Activated CD4-positive, alpha-beta T cell treated with anti-CD3 and anti-CD28 coated beads, Interleukin-2, Interleukin-4, amounts not matched to agents 100 ng/mL and 50 ng/mL, durations not matched to agents 16 hours and 8 hours (primary cell): ENCODE measurements around the gene LMBR1.
"Not testable (repeated sequence)": the region's sequence is repeated elsewhere in the genome, so short reads cannot be mapped to it uniquely, and the experiment has no call there.

Experiments
- DNase-seq: peaks from one replicate; pipeline ENCODE4 v3.0.0-alpha.2; 2020; ENCODE audit warnings: low spot score

The LMBR1 gene, protein sequence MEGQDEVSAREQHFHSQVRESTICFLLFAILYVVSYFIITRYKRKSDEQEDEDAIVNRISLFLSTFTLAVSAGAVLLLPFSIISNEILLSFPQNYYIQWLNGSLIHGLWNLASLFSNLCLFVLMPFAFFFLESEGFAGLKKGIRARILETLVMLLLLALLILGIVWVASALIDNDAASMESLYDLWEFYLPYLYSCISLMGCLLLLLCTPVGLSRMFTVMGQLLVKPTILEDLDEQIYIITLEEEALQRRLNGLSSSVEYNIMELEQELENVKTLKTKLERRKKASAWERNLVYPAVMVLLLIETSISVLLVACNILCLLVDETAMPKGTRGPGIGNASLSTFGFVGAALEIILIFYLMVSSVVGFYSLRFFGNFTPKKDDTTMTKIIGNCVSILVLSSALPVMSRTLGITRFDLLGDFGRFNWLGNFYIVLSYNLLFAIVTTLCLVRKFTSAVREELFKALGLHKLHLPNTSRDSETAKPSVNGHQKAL

DNA sequence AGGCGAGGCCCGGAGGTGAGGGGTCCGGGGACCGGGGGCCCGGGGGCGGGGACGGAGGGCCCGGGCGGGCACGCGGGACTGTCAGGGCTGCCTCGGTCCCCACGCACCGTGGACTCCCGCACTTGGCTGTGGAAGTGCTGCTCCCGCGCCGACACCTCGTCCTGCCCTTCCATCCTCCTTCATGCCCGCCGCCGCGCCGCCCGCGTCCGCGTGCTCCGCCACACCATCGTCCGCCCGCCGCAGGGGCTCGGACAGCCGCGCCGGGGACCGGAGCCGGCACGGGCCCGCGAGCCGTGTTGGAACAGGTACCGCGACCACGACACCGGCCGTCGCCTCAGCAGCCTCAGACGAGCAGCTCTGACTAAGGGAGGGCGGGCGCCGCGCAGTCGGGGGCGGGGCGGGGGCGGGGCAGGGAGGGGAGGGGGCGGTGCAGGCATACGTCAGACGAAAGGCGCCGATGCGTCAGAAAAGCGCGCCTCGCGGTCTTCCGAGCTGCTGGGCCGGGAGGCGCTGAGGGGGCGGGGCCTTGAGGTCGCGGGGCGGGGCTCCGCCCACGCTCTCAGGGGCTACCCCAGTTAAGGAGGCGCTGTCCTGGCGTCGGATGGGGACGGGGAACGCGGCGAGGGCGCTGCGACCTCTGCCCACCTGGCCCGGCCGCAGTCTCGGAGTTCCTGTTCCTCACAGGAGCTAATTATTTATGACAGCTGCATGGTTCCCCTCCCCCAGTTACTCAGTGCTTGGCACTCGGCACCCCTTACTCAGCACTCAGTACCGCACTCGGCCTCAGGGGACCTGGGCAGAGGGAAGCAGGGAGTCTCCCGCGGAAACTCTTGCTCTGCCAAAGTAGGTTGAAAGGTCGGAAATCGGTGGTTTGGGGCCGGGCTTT lies at the start of gene LMBR1:
TSS of gene LMBR1 (minus strand) at position 363 of the 886 bp plus-strand sequence. CDS start at position 173, 190 bp downstream.
- peak; percentile 96 for DNase-seq

DNA sequence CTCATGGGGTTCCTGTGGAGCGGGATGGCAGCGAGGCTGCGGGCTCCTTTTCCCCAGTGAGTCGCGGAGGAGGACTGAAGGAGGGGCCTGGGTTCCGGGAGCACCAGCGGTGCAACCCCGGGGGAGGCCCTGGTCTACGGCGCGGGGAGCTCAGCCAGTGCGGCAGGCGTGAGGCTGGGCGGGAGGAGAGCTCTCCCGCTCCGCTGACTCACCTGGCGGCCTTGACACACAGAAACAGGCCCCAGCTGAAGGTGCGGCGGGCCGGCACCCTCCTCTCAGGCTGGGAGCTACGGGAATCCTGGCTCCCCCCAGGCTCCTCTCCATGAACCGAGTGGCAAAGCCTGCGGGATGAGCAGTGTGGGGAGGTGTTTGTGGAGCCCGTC lies 49.7 kb upstream of the LMBR1 start:
- DNase-seq: no peak

DNA sequence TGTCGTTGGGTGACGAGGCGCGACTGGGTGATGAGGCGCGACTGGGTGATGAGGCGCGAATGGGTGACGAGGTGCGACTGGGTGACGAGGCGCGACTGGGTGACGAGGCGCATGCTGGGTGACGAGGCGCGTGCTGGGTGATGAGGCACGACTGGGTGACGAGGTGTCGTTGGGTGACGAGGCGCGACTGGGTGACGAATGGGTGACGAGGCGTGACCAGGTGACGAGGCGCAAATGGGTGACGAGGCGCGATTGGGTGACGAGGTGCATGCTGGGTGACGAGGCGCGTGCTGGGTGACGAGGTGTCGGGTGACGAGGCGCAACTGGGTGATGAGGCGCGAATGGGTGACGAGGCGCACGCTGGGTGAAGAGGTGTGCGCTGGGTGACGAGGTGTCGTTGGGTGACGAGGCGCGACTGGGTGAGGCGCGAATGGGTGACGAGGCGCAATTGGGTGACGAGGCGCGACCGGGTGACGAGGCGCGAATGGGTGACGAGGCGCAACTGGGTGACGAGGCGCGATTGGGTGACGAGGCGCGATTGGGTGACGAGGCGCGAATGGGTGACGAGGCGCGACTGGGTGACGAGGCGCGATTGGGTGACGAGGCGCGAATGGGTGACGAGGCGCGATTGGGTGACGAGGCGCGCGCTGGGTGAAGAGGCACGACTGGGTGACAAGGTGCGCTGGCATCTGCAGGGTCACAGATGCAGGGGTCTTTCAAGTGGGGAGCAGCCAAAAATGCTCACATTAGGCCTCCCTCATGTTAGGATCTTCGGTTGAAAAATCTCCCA lies 48.6 kb upstream of the LMBR1 start:
- no peak for DNase-seq

DNA sequence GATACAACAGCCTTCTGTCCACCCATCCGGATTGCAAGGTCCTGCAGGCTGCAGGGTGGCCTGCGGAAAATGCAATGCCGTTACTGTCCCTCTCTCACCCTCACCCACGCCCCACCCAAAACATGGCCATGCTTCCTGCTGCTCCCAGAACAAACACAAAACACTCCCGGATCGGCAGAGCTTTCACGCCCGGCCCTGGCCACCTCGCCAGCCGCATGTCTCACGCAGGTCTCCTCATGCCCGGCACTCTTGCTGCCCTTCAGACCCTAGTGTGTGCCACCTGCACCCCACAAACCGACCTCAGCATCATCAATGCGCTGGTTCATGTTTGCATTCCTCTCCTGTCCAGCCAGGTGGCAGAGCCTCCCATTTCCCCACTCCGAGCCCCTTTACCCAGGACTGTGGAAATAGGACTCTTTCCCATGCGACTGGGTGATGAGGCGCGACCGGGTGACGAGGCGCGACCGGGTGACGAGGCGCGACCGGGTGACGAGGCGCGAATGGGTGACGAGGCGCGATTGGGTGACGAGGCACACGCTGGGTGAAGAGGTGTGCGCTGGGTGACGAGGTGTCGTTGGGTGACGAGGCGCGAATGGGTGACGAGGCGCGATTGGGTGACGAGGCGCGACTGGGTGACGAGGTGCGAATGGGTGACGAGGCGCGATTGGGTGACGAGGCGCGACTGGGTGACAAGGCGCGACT lies 47.6 kb upstream of the LMBR1 start:
- no peak for DNase-seq

DNA sequence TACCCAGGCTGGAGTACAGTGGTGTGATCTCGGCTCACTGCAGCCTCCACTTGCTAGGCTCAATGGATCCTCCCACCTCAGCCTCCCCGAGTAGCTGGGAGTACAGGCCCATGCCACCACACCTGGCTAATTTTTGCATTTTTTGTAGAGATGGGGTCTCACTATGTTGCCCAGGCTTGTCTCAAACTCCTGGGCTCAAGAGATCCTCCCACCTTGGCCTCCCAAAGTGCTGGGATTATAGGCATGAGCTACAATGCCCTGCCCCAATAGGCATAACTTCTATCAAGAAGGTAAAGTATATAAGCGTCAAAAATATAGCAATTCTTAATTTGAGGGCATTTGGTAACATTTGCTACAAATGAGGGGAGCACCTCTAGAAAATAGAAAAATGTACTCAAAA lies 43.8 kb upstream of the LMBR1 start:
- DNase-seq: not testable (repeated sequence)

DNA sequence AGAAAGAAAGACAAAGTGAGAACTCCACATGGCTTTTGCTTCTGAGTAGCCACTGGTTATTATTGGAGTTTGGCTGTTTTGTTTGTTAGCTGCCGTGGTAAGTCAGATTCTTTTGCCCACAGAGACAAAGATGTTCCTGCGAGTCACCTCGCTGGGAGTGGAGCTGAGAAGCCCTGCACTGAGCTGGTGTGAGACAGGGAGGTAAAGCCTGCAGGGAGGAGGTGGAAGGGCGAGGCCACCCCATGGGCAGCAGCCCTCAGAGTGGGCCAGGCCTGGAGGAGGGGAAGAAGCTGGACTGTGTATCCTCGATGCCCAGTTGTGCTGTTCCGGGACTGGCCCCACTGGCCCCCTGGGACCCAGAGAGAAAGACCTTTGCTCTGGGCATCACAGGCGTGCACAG lies 42.3 kb upstream of the LMBR1 start:
- no peak for DNase-seq

DNA sequence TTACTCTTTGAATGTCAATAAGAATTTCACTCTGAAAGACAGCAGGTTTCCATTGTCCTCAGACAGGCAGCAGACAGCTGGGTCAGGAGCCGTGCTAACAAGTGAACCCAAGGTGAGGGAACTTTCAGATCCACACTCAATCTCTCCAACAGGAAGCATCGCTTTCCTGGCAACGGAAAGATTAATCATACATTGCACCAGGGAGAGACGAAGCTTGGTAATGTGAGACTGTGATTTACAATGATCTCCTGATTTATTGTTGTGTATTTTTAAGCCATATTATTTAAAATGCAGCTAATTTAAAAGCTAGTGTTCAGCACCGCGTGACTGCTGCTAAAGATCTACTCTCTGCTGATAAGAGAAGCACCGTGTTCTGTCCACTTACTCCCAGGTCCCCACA lies 39.0 kb upstream of the LMBR1 start:
- DNase-seq: no peak

DNA sequence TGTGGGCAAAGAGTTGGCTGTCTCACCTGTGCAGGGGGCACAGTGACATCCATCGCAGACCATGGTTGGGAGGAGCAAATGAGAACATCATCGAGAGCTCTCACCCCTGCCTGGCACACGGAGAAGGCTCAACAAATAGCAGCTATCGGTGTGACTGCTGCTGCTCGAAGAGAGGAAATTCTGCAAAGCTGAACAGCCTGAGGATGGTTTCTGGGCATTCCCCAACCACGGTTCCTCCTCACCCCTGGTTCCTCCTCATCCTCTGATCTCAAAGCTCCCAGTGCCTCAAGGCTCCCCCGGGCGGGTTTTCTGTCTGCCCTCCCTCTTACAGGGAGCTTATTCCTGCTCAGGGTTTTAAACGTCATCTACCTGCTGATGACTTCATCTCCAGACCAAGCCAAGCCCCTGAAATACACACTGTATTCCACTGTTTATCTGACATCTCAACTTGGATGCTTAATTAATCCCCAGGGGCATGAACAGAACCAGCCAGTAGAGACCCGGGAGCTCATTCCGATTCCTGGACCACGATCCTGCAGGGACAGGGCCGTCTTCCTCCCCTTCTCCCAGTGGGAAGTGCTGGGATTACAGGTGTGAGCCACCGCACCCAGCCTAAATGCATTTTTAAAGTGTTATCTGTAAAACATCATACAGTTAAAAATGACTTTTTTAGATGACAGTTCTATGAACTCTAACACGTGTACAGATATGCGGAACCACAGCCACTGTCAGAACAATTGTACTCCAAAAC lies 37.0 kb upstream of the LMBR1 start:
- DNase-seq: no peak

DNA sequence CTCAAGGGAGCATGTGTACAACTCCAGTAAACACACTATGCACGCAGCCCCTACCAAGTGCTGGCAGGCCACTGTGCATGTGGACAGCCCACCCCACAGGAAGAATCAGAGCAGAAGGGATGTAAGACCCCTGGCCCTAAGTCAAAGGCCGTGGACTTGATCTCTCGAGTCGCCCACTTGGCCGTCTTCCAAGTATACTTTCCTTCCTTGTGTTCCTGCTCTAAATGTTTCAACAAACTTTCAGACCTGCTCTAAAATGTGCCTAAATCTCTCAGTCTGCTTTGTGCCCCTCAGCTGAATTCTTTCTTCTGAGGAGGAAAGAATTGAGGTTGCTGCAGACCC lies 35.4 kb upstream of the LMBR1 start:
- no peak for DNase-seq

DNA sequence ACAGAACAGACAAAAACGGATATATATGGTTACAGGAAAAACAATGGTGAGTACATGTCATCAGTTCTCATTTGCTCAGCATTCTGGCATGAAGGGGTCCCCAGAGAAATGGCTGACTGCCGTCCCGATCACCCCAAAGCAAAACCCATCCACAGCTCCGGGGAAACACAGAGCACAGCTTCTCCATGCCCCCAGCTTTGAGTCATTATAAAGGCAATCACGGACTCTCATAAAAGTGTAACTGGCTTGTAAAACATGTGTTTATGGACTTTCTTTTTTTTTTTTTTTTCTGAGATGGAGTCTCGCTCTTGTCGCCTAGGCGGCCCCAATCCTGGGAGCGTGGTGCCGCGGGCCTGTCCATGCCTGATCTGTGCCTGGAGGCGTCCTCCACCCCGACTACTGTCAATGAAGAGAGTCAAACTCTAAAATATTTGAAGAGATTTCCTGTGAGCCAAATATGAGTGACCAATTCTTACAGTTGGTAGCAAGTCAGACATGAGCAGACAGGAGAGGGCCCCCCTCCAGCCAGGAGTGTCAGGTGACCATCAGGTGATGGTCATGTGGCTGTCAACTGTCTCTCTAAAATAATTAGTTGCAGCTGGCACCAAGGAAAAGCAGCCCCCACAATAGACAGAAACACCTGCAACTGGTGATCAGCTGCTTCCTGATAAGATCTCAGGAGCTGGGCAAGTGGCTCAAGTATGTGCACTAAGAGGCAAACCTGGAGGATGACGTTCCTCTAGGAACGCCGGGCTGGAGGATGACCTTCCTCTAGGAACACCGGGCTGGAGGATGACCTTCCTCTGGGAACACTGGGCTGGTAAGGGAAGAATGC lies 34.8 kb upstream of the LMBR1 start:
- no peak for DNase-seq

DNA sequence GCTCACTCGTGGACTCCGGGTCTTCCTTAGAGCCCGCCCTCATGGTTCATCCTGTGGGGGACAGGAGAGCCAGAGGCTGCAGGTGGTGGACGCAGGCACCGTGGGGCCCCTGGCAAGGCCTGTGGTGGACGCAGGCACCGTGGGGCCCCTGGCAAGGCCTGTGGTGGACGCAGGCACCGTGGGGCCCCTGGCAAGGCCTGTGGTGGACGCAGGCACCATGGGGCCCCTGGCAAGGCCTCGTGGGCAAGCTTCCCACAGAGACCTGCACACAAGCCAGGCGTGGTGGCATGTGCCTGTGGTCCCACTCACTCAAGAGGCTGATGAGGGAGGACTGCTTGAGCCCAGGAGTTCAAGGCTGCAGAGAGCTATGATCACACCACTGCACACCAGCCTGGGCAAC lies 32.8 kb upstream of the LMBR1 start:
- not testable (repeated sequence) for DNase-seq

DNA sequence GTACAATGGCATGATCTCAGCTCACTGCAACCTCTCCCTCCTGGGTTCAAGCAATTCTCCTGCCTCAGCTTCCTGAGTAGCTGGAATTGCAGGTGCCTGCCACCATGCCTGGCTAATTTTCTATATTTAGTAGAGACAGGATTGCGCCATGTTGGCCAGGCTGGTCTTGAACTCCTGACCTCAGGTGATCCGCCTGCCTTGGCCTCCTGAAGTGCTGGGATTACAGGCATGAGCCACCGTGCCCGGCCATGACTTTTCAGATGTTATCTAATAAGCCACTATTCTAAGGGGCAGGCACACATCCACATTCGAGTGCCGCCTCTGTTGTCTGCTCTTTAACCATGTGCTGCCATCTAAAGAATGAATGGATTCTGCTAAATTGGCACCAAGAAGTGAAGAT lies 29.3 kb upstream of the LMBR1 start:
- not testable (repeated sequence) for DNase-seq

DNA sequence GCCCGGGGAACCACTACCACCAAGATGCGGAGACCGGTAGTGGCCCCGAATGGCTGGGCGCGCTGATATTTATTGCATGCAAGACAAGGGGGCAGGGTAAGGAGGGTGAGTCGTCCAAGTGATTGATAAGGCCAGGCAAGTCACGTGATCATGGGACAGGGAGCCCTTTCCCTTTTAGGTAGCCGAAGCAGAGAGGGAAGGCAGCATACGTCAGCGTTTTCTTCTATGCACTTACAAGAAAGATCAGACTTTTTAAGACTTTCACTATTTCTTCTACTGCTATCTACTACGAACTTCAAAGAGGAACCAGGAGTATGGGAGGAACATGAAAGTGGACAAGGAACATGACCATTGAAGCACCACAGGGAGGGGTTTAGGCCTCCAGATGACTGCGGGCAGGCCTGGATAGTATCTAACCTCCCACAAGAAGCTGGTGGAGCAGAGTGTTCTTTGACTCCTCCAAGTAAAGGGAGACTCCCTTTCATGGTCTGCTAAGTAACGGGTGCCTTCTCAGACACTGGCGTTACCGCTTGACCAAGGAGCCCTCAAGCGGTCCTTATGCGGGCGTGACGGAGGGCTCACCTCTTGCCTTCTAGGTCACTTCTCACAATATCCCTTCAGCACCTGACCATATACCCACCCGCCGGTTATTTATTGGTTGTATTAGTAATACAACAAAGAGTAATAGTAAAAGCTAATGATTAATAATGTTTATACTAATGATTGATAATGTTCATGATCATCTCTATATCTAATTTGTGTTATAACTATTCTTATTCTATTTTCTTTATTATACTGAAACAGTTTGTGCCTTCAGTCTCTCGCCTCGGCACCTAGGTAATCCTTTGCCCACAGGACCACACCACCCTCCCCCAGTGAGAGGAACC lies 27.7 kb upstream of the LMBR1 start:
- DNase-seq: not testable (repeated sequence)

DNA sequence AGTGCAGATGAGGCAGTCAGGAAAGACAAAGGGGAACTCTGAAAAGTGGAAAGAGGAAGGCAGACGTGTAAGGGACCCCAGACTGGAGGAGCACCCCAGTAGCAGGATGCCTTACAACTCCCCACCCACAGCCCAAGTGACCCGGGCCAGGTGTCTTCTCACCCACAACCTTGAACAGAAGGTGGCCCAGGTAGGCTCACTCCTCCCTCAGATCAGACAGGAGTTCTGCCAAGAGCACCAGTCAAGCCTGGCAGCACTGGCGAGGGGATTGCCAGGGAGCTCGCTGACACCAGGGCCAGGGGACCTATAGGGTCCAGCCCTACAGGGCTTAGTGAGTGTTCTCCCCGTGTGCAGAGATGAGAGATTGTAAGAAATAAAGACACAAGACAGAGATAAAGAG lies 27.1 kb upstream of the LMBR1 start:
- no peak for DNase-seq

DNA sequence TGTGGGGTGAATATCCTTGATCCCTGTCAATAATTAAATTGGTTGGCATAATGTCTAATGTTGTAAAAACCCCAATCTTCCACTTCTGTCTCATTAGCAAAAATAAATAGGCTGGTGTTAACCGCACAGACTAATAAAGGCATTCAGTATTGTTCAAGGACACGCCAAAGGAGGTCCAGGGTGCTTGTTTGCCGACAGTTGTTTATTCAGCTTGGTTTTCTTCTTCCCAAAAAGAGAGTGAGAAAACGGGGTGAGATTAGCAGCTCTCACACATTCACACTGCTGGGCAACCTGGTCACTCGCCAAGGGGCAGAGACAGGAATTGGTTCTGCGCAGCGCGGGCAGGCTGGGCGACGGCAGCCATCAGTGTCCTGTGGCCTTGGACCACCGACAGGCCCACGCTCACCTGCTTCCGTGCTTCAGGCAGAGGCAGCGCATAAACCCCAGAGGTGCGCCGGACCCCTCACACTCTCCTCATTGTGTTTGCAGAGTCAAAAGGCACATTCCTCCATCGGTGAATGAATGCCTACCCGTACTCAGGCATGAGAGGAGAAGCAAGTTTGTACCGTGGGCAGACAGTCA lies 26.2 kb upstream of the LMBR1 start:
- DNase-seq: no peak

DNA sequence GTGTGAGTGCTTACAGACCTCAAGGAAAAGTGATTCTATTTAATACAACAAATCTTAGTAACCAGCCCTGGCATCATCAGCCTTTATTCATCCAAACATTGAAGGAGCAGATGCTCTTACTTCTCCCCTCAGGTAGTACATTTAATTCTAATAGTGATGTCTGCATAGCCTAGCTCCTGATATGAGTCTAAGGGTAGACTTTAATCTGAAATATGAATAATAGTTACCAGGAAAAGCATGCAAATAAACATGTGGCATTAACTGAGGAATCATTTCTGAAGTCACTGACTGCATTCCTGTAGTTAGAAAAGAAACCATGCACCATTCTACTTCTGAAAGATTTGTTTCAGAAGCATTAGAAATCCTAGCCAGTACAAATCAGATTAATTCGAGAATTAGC lies 25.7 kb upstream of the LMBR1 start:
- peak; percentile 77 for DNase-seq

DNA sequence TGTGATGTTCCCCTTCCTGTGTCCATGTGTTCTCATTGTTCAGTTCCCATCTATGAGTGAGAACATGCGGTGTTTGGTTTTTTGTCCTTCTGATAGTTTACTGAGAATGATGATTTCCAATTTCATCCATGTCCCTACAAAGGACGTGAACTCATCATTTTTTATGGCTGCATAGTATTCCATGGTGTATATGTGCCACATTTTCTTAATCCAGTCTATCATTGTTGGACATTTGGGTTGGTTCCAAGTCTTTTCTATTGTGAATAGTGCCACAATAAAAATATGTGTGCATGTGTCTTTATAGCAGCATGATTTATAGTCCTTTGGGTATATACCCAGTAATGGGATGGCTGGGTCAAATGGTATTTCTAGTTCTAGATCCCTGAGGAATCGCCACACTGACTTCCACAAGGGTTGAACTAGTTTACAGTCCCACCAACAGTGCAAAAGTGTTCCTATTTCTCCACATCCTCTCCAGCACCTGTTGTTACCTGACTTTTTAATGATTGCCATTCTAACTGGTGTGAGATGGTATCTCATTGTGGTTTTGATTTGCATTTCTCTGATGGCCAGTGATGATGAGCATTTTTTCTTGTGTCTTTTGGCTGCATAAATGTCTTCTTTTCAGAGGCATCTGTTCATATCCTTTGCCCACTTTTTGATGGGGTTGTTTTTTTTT lies 16.7 kb upstream of the LMBR1 start:
- DNase-seq: not testable (repeated sequence)

DNA sequence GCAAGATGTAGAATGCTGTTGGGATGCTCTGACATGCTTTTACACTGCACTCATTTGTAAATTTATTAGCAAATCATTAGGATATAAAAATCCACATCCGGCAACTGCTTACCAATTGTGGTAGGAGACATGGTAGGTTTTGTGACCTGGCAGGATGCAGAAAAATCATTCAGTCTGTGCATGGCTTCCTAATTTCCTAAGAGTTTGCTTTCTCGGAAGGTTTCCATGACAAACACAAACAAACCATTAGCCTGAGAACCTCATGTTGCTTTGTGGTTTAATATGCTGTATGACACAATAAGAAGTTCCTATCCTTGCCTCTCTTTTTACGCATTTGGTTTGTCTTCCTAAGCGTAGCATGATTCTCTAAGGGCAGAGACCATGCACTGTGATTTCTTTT lies 14.7 kb upstream of the LMBR1 start:
- no peak for DNase-seq
